Measurements from ENCODE around the gene NXPH1. TPM values are rescaled to one million over a fixed set of nuclear protein-coding genes. Genes with fewer than 3 reads are reported as not detected.

The NXPH1 gene
- total RNA-seq (2022) (not detected in 2 replicates), Bru-seq, nascent RNA (percentile 20 among the genes with signal in this experiment), BruChase-seq, experiment 1, labeled RNA remaining after a 6-hour chase (percentile 31 among the genes with signal in this experiment), BruChase-seq, experiment 2, labeled RNA remaining after a 2-hour chase (percentile 29 among the genes with signal in this experiment)
- long read RNA-seq = 0 reads

GRCh38 chr7:8433477-8434289, at the start of gene NXPH1:
Gene NXPH1 (plus strand): TSS chr7:8433609.
- H3K36me3 Mint-ChIP-seq (ENCODE audit: insufficient read depth, unreplicated experiment) = no peaks in the 10 kb centered on the region
- no TSS peak for BruUV-seq (replicated peaks)
- peak within 1 kb of the TSS; percentile 58 for H3K4me3 Mint-ChIP-seq (ENCODE audit: low read depth, unreplicated experiment)
- H3K4me1 Mint-ChIP-seq (ENCODE audit: low read depth, unreplicated experiment) = peaks cover 9% of the 10 kb centered on the region
- peaks cover 2% of the 10 kb centered on the region for H3K9me3 Mint-ChIP-seq (ENCODE audit: low read depth, unreplicated experiment)
- CTCF ChIA-PET = interaction anchor here (1.5 kb wide), 1 partner anchor 290 kb away, joined by 5 read pairs; no protein-coding TSS in a partner anchor
- H3K27me3 Mint-ChIP-seq (ENCODE audit: unreplicated experiment) = peaks cover 45% of the 10 kb centered on the region
- intact Hi-C loops (cut with micrococcal nuclease; ENCODE audit: unreplicated experiment) = no loop called here
- TF ChIP-seq CTCF (IDR thresholded peaks at IDR 0.05; ENCODE audit: unreplicated experiment) = peak; percentile 69
- H3K27ac Mint-ChIP-seq (ENCODE audit: unreplicated experiment) = no peak within 1 kb of the TSS
- peak; percentile 65 for DNase-seq

GRCh38 chr7:8384901-8385300, 48.5 kb upstream of the NXPH1 start:
- Mint-ChIP-seq H3K4me1 (ENCODE audit: low read depth, unreplicated experiment) (peaks cover 15% of the 10 kb centered on the region), H3K27ac (ENCODE audit: unreplicated experiment) (no peak overlapping the region), H3K36me3 (ENCODE audit: insufficient read depth, unreplicated experiment) (no peaks in the 10 kb centered on the region), H3K27me3 (ENCODE audit: unreplicated experiment) (no peaks in the 10 kb centered on the region), H3K4me3 (ENCODE audit: low read depth, unreplicated experiment) (no peak overlapping the region), H3K9me3 (ENCODE audit: low read depth, unreplicated experiment) (no peaks in the 10 kb centered on the region)
- CTCF ChIA-PET = no interaction called here
- TF ChIP-seq CTCF (IDR thresholded peaks at IDR 0.05; ENCODE audit: unreplicated experiment) = no peak
- no peak for DNase-seq
- no TSS peak for BruUV-seq (replicated peaks)
- intact Hi-C loops (cut with micrococcal nuclease; ENCODE audit: unreplicated experiment) = no loop called here

GRCh38 chr7:8386926-8387550, 46.4 kb upstream of the NXPH1 start:
- H3K27me3 Mint-ChIP-seq (ENCODE audit: unreplicated experiment) = no peaks in the 10 kb centered on the region
- no peaks in the 10 kb centered on the region for H3K36me3 Mint-ChIP-seq (ENCODE audit: insufficient read depth, unreplicated experiment)
- no peak for DNase-seq
- no peak overlapping the region for H3K27ac Mint-ChIP-seq (ENCODE audit: unreplicated experiment)
- no TSS peak for BruUV-seq (replicated peaks)
- intact Hi-C loops (cut with micrococcal nuclease; ENCODE audit: unreplicated experiment) = no loop called here
- CTCF ChIA-PET = interaction anchor here (1.0 to 1.2 kb wide), 2 partner anchors 13 to 195 kb away, joined by 3 to 5 read pairs; no protein-coding TSS in a partner anchor
- TF ChIP-seq CTCF (IDR thresholded peaks at IDR 0.05; ENCODE audit: unreplicated experiment) = no peak
- H3K9me3 Mint-ChIP-seq (ENCODE audit: low read depth, unreplicated experiment) = no peaks in the 10 kb centered on the region
- H3K4me1 Mint-ChIP-seq (ENCODE audit: low read depth, unreplicated experiment) = peaks cover 15% of the 10 kb centered on the region
- H3K4me3 Mint-ChIP-seq (ENCODE audit: low read depth, unreplicated experiment) = no peak overlapping the region

GRCh38 chr7:8387551-8388256, 45.7 kb upstream of the NXPH1 start:
- Mint-ChIP-seq H3K27me3 (ENCODE audit: unreplicated experiment) (no peaks in the 10 kb centered on the region), H3K27ac (ENCODE audit: unreplicated experiment) (no peak overlapping the region), H3K4me3 (ENCODE audit: low read depth, unreplicated experiment) (no peak overlapping the region), H3K9me3 (ENCODE audit: low read depth, unreplicated experiment) (no peaks in the 10 kb centered on the region), H3K4me1 (ENCODE audit: low read depth, unreplicated experiment) (peaks cover 15% of the 10 kb centered on the region), H3K36me3 (ENCODE audit: insufficient read depth, unreplicated experiment) (no peaks in the 10 kb centered on the region)
- CTCF ChIA-PET = interaction anchor here (1.0 to 1.2 kb wide), 2 partner anchors 12 to 194 kb away, joined by 3 to 5 read pairs; no protein-coding TSS in a partner anchor
- DNase-seq = no peak
- no peak for TF ChIP-seq CTCF (IDR thresholded peaks at IDR 0.05; ENCODE audit: unreplicated experiment)
- intact Hi-C loops (cut with micrococcal nuclease; ENCODE audit: unreplicated experiment) = no loop called here
- BruUV-seq (replicated peaks) = no TSS peak
